Duodenal mucosa (tissue), 2 donors: ENCODE results near the gene REEP3.

Experiments used
- H3K27ac ChIP-seq: one replicate; pipeline ENCODE4 v1.7.0; 2013; ENCODE audit warnings: low read depth, low read length
- H3K27me3 ChIP-seq, 2 donors: one replicate each; pipeline ENCODE4 v1.7.0; 2013; ENCODE audit warnings: low read length in 2 of 2, control low read depth in 1 of 2; ENCODE audit not compliant: insufficient read depth in 2 of 2, control insufficient read depth in 1 of 2
- H3K36me3 ChIP-seq, 2 donors: one replicate each; pipeline ENCODE4 v1.7.0; 2013; ENCODE audit warnings: low read length in 2 of 2, control low read depth in 1 of 2; ENCODE audit not compliant: insufficient read depth in 2 of 2, control insufficient read depth in 1 of 2
- H3K4me1 ChIP-seq, 2 donors: one replicate each; pipeline ENCODE4 v1.7.0; 2013; ENCODE audit warnings: low read length in 2 of 2, control low read depth in 1 of 2; ENCODE audit not compliant: insufficient read depth in 2 of 2, control insufficient read depth in 1 of 2
- H3K4me3 ChIP-seq, 2 donors: one replicate each; pipeline ENCODE4 v1.7.0; 2013; ENCODE audit warnings: low read length in 2 of 2, low read depth in 1 of 2
- H3K9ac ChIP-seq, 2 donors: one replicate each; pipeline ENCODE4 v1.7.0; 2013; ENCODE audit warnings: low read length in 2 of 2, low read depth in 1 of 2
- H3K9me3 ChIP-seq, 2 donors: one replicate each; pipeline ENCODE4 v1.7.0; 2013; ENCODE audit warnings: low read length in 2 of 2, control low read depth in 1 of 2; ENCODE audit not compliant: control insufficient read depth in 1 of 2

The REEP3 gene

GRCh38 chr10:63520500-63521415 is at the start of gene REEP3:
TSS of gene REEP3 (plus strand) at chr10:63521401. CDS start at chr10:63521546, 145 bp downstream.
- Histone ChIP-seq H3K4me3 (peak within 1 kb of the TSS; percentile 91 to 93), H3K27ac (peak within 1 kb of the TSS; percentile 98), H3K27me3 (no peaks in the 10 kb centered on the region), H3K9ac (peak within 1 kb of the TSS; percentile 92 to 94), H3K4me1 (peaks cover 15 to 44% of the 10 kb centered on the region in 2 donors), H3K36me3 (no peaks in the 10 kb centered on the region), H3K9me3 (no peaks in the 10 kb centered on the region)

GRCh38 chr10:63474488-63474887 is 46.7 kb upstream of the REEP3 start:
- Histone ChIP-seq H3K9ac (no peak overlapping the region), H3K4me1 (no peaks in the 10 kb centered on the region), H3K27ac (no peak overlapping the region), H3K36me3 (no peaks in the 10 kb centered on the region), H3K4me3 (no peak overlapping the region), H3K9me3 (no peaks in the 10 kb centered on the region), H3K27me3 (no peaks in the 10 kb centered on the region)

GRCh38 chr10:63477927-63478326 is 43.3 kb upstream of the REEP3 start:
- Histone ChIP-seq H3K36me3 (no peaks in the 10 kb centered on the region), H3K9ac (no peak overlapping the region), H3K9me3 (no peaks in the 10 kb centered on the region), H3K27ac (no peak overlapping the region), H3K4me1 (peaks cover 6 to 10% of the 10 kb centered on the region in 2 donors), H3K4me3 (no peak overlapping the region), H3K27me3 (no peaks in the 10 kb centered on the region)

GRCh38 chr10:63478564-63478963 is 42.6 kb upstream of the REEP3 start:
- Histone ChIP-seq H3K9ac (no peak overlapping the region), H3K27me3 (no peaks in the 10 kb centered on the region), H3K4me3 (no peak overlapping the region), H3K4me1 (peaks cover 6 to 10% of the 10 kb centered on the region in 2 donors), H3K9me3 (no peaks in the 10 kb centered on the region), H3K36me3 (no peaks in the 10 kb centered on the region), H3K27ac (no peak overlapping the region)

- H3K4me1 ChIP-seq, result peaks cover 6 to 10% of the 10 kb centered on the region in 2 donors
- no peaks in the 10 kb centered on the region for H3K36me3 ChIP-seq
- no peaks in the 10 kb centered on the region for H3K27me3 ChIP-seq
- no peak overlapping the region for H3K9ac ChIP-seq
- H3K4me3 ChIP-seq, result no peak overlapping the region
- no peak overlapping the region for H3K27ac ChIP-seq
- H3K9me3 ChIP-seq, result no peaks in the 10 kb centered on the region
Measured at GRCh38 chr10:63480237-63480636, 41.0 kb upstream of the REEP3 start.

DNA sequence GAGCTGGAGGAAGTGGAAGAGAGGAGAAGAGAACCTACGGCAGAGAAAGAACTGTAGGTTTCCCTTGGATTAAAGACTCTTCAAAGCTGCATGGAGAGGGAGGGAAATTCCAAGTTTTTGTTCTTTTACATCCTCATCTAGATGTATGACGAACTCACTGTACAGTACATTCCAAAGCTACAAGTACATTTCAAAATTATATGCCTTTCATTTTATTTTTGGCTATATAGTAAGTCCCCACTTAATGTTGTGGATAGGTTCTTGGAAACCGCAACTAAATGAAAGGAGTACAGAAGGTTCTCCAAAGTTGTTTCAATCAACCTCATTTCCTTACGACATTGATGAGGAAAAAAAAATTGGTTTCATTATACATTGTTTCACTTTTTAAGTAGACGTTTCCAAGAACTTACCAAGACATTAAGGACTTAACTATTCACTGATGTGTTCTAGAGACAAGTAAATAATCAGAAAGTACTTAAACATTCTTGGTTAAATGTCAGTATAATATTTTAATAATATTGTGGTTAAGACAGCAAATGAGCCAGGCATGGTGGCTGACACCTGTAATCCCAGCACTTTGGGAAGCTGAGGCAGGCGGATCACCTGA is 39.3 kb upstream of the REEP3 start:
- peaks cover 6 to 10% of the 10 kb centered on the region in 2 donors for H3K4me1 ChIP-seq
- no peak overlapping the region for H3K27ac ChIP-seq
- no peaks in the 10 kb centered on the region for H3K36me3 ChIP-seq
- no peaks in the 10 kb centered on the region for H3K9me3 ChIP-seq
- no peak overlapping the region for H3K4me3 ChIP-seq
- no peaks in the 10 kb centered on the region for H3K27me3 ChIP-seq
- H3K9ac ChIP-seq, result no peak overlapping the region

GRCh38 chr10:63483983-63484382 is 37.2 kb upstream of the REEP3 start:
- Histone ChIP-seq H3K9me3 (no peaks in the 10 kb centered on the region), H3K4me1 (peaks cover 6 to 10% of the 10 kb centered on the region in 2 donors), H3K27me3 (no peaks in the 10 kb centered on the region), H3K36me3 (no peaks in the 10 kb centered on the region), H3K4me3 (no peak overlapping the region), H3K9ac (no peak overlapping the region), H3K27ac (no peak overlapping the region)

GRCh38 chr10:63487990-63488389 is 33.2 kb upstream of the REEP3 start:
- Histone ChIP-seq H3K4me3 (no peak overlapping the region), H3K27ac (no peak overlapping the region), H3K27me3 (no peaks in the 10 kb centered on the region), H3K9ac (no peak overlapping the region), H3K4me1 (no peaks in the 10 kb centered on the region), H3K36me3 (no peaks in the 10 kb centered on the region), H3K9me3 (no peaks in the 10 kb centered on the region)

DNA sequence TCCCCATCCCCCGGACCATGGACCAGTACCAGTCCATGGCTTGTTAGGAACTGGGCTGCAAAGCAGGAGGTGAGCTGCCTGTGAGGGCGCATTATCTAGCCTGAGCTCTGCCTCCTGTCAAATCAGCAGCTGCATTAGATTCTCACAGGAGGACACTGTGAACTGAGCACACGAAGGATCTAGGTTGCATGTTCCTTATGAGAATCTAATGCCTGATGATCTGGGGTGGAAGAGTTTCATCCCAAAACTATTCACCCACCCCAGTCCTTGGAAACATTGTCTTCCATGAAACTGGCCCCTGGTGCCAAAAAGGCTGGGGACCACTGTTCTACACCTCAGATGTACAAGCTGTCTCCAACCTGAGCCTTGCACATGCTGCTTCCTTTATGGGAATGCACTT is 31.4 kb upstream of the REEP3 start:
- no peak overlapping the region for H3K27ac ChIP-seq
- no peaks in the 10 kb centered on the region for H3K27me3 ChIP-seq
- no peaks in the 10 kb centered on the region for H3K4me1 ChIP-seq
- no peak overlapping the region for H3K4me3 ChIP-seq
- H3K9me3 ChIP-seq, result no peaks in the 10 kb centered on the region
- no peak overlapping the region for H3K9ac ChIP-seq
- H3K36me3 ChIP-seq, result no peaks in the 10 kb centered on the region

DNA sequence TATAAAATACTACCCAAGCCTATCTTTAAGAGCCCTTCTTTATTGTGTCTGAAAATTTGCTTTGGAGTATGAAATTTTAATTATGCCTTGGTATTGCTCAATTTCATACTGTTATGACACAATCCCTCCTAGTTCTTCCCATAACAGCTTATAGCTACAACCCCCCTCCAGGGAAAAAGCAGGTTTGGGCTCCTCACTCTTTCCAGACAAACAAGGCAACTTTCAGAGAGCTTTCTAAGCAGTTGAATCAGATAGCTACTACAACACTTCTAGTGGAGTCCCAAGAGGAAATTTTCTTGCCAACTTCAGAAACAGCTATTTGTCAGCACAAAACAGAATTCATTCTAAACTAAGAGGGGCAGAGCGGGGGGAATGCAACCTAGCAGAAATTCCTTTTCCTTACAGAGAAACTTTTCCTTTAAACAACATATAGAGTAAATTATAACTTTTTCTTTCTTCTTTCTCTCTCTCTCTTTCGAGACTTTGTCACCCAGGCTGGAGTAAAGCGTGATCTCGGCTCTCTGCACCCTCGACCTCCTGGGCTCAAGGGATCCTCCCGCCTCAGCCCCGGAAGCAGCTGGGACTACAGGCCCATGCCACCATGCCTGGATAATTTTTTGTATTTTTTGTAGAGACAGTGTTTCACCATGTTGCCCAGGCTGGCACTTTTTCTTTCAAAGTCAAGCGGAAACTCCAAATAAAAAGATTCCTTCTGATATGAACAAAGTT is 29.4 kb upstream of the REEP3 start:
- H3K4me1 ChIP-seq, result no peaks in the 10 kb centered on the region
- no peaks in the 10 kb centered on the region for H3K36me3 ChIP-seq
- no peak overlapping the region for H3K4me3 ChIP-seq
- H3K27ac ChIP-seq, result no peak overlapping the region
- no peaks in the 10 kb centered on the region for H3K27me3 ChIP-seq
- H3K9ac ChIP-seq, result no peak overlapping the region
- no peaks in the 10 kb centered on the region for H3K9me3 ChIP-seq
